HEK293 (cell line): Measurements from ENCODE around the gene VAV3.
A peak's percentile ranks its signal among the peaks of the same experiment; 100 is the strongest.

Source experiments
- CTCF ChIA-PET: fragments of 350-600 bp; formaldehyde crosslinking; extraction: SDS; loops from one replicate; lab custom pipeline; 2021; ENCODE audit warnings: antibody characterized with exemption; lab: Yijun Ruan, JAX
- POLR2A ChIA-PET: fragments of 300-600 bp; formaldehyde crosslinking; extraction: SDS; loops from one replicate; lab custom pipeline; 2020; ENCODE audit warnings: antibody characterized with exemption, inconsistent platforms; lab: Yijun Ruan, JAX
- H3K27ac ChIP-seq: fragments of 200-500 bp; sonication (Bioruptor generic); 2 replicates; pipeline ENCODE4 v1.5.1; 2014; ENCODE audit warnings: low read depth, low read length, control low read depth, inconsistent platforms; ENCODE audit errors: extremely low read depth
- H3K36me3 ChIP-seq, 2 experiments: fragments of 200-500 bp in 1 of 2; sonication (Bioruptor generic) in 1 of 2; 1 replicate in 1 of 2; 2 replicates in 1 of 2; pipeline ENCODE4 v1.5.1; 2014 to 2017; ENCODE audit warnings: inconsistent platforms in 2 of 2, low read length in 2 of 2; ENCODE audit not compliant: control insufficient read depth in 2 of 2, insufficient read depth in 1 of 2
- H3K4me1 ChIP-seq: fragments of 200-500 bp; sonication (Bioruptor generic); 2 replicates; pipeline ENCODE4 v1.5.1; 2014; ENCODE audit warnings: mild to moderate bottlenecking, low read length, inconsistent platforms; ENCODE audit not compliant: control insufficient read depth, insufficient read depth
- H3K4me3 ChIP-seq: 2 replicates; pipeline ENCODE4 v1.5.1; 2011; ENCODE audit warnings: low read depth, mild to moderate bottlenecking, control low read depth, low read length, moderate library complexity
- H3K9me3 ChIP-seq: fragments of 200-500 bp; sonication (Bioruptor generic); 2 replicates; pipeline ENCODE4 v1.5.1; 2014; ENCODE audit warnings: low read depth, low read length, inconsistent platforms; ENCODE audit not compliant: control insufficient read depth, insufficient read depth
- MEIS1 ChIP-seq: sonication (generic); formaldehyde crosslinking; IDR thresholded peaks from 2 replicates; pipeline ENCODE4 v1.8.1; 2022; ENCODE audit warnings: missing genetic modification reagents, mild to moderate bottlenecking, borderline replicate concordance
- PRDM1 ChIP-seq: fragments of 450-650 bp; formaldehyde crosslinking; IDR thresholded peaks from 2 replicates; pipeline ENCODE4; 2016; ENCODE audit warnings: missing biosample characterization, missing genetic modification characterization
- SCRT1 ChIP-seq: fragments of 450-650 bp; formaldehyde crosslinking; IDR thresholded peaks from 2 replicates; pipeline ENCODE4 v1.5.1; 2016; ENCODE audit warnings: missing biosample characterization, missing genetic modification characterization, borderline replicate concordance
- TRIM28 ChIP-seq: IDR thresholded peaks from 2 replicates; pipeline ENCODE4 v1.6.1; 2011; ENCODE audit warnings: low read length, control low read depth, borderline replicate concordance
- YY2 ChIP-seq: fragments of 450-650 bp; formaldehyde crosslinking; IDR thresholded peaks from 2 replicates; pipeline ENCODE4 v1.5.1; 2016; ENCODE audit warnings: missing biosample characterization, missing genetic modification characterization
- ZNF214 ChIP-seq: fragments of 450-650 bp; formaldehyde crosslinking; IDR thresholded peaks from 2 replicates; pipeline ENCODE4 v1.5.1; 2017; ENCODE audit warnings: missing biosample characterization, mild to moderate bottlenecking, missing genetic modification characterization, borderline replicate concordance
- ZNF302 ChIP-seq: fragments of 450-650 bp; formaldehyde crosslinking; IDR thresholded peaks from 2 replicates; pipeline ENCODE4 v1.5.1; 2016; ENCODE audit warnings: missing biosample characterization, missing genetic modification characterization, low read depth
- ZNF530 ChIP-seq: fragments of 450-650 bp; formaldehyde crosslinking; IDR thresholded peaks from 2 replicates; pipeline ENCODE4 v1.5.1; 2016; ENCODE audit warnings: low read depth, missing biosample characterization, missing genetic modification characterization
- ZNF544 ChIP-seq: fragments of 450-650 bp; formaldehyde crosslinking; IDR thresholded peaks from 2 replicates; pipeline ENCODE4 v1.5.0; 2017; ENCODE audit warnings: missing biosample characterization, missing genetic modification characterization
- ZNF555 ChIP-seq: fragments of 450-650 bp; formaldehyde crosslinking; conservative IDR thresholded peaks from 2 replicates; pipeline ENCODE4 v1.5.1; 2017; ENCODE audit warnings: missing biosample characterization, mild to moderate bottlenecking, missing genetic modification characterization, inconsistent platforms
- ZNF629 ChIP-seq: fragments of 450-650 bp; formaldehyde crosslinking; IDR thresholded peaks from 2 replicates; pipeline ENCODE4 v1.5.1; 2017; ENCODE audit warnings: missing biosample characterization, missing genetic modification characterization
- ZNF639 ChIP-seq: fragments of 450-650 bp; formaldehyde crosslinking; IDR thresholded peaks from 2 replicates; pipeline ENCODE4 v1.5.1; 2016; ENCODE audit warnings: missing biosample characterization, missing genetic modification characterization
- ZNF677 ChIP-seq: fragments of 450-650 bp; IDR thresholded peaks from 2 replicates; pipeline ENCODE4 v1.5.0; 2018; ENCODE audit warnings: missing biosample characterization, mild to moderate bottlenecking, missing genetic modification characterization, moderate library complexity
- ZNF830 ChIP-seq: fragments of 450-650 bp; IDR thresholded peaks from 2 replicates; pipeline ENCODE4 v1.5.0; 2018; ENCODE audit warnings: missing biosample characterization, missing genetic modification characterization, low read depth, mild to moderate bottlenecking, moderate library complexity
- TF ChIP-seq, protein P1 (sequence below): fragments of 450-650 bp; formaldehyde crosslinking; IDR thresholded peaks from 2 replicates; pipeline ENCODE4 v1.5.1; 2017; ENCODE audit warnings: missing biosample characterization, mild to moderate bottlenecking, missing genetic modification characterization, moderate library complexity
- TF ChIP-seq, protein P2 (sequence below): fragments of 450-650 bp; formaldehyde crosslinking; IDR thresholded peaks from 2 replicates; pipeline ENCODE4 v1.5.1; 2016; ENCODE audit warnings: missing biosample characterization, missing genetic modification characterization, low read depth

Gene VAV3

DNA sequence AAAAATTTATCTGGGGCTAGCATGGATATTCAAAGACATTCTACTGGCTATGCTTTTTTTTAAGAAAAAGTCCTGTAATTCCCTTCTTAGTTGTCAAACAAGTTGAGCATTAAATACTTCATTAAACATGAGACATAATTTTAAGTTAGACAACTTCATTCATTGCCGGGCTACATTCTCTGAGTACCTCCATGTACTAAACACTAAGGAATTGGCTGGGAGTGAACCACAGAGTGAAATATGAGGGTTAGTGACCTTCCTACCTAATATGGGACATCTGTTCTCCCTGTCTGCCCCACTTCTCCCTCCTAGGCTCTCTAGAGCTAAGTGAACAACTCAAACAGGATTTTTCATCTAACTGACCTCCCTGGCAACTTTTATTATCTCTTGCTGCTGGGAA lies 370.4 kb downstream of the VAV3 start:
- Histone ChIP-seq H3K27ac (no peak overlapping the region), H3K4me3 (no peak overlapping the region), H3K9me3 (no peaks in the 10 kb centered on the region), H3K36me3 (no peaks in the 10 kb centered on the region), H3K4me1 (0 out of 2 replicates have a peak, but pooled peaks cover 6% of the 10 kb centered on the region)
- TF ChIP-seq YY2 (tag by site-specific recombination): no peak
- 0 out of 2 replicates have a peak, but pooled peaks have one; percentile 29 for TF ChIP-seq TRIM28
- POLR2A ChIA-PET: no interaction called here
- CTCF ChIA-PET: no interaction called here

DNA sequence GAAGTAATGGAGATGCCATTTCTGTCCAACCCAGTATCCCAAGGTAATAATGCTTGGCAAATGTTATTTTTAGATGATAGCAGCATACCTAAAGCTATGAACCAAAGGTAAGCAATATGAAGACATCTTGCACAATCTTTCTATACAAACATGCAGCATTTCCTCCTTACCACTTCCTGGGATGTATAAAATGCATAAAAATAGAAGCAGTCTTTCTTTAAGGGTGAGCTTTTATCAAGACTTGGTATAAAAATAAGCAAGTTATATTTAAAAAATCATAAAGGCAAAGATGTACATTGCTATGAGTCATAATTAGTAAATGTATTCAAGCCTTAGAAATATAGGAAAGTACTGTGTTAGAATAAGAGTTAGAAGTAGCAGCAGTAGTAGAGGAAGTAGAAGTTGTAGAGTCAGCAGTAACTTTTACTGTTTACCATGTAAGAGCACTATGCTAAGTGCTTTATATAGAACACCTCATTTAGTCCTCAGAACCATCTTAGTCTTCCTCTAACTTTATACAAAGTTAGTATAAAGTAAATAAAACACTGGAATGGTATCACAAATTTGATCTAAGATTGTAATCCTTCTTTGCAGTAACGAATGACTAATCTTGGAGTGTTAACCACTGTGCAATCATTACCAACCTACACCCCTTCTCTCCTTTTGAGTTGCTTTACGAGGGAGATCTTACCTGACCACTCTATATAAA lies 371.3 kb downstream of the VAV3 start:
- no peaks in the 10 kb centered on the region for H3K9me3 ChIP-seq
- POLR2A ChIA-PET: no interaction called here
- TF ChIP-seq PRDM1: no peak
- no peak for TF ChIP-seq ZNF530 (tag by site-specific recombination)
- TF ChIP-seq MEIS1 (CRISPR knock-in tag): no peak
- no peaks in the 10 kb centered on the region for H3K36me3 ChIP-seq
- no peak overlapping the region for H3K27ac ChIP-seq
- CTCF ChIA-PET: no interaction called here
- 0 out of 2 replicates have a peak, but pooled peaks cover 6% of the 10 kb centered on the region for H3K4me1 ChIP-seq
- no peak overlapping the region for H3K4me3 ChIP-seq

DNA sequence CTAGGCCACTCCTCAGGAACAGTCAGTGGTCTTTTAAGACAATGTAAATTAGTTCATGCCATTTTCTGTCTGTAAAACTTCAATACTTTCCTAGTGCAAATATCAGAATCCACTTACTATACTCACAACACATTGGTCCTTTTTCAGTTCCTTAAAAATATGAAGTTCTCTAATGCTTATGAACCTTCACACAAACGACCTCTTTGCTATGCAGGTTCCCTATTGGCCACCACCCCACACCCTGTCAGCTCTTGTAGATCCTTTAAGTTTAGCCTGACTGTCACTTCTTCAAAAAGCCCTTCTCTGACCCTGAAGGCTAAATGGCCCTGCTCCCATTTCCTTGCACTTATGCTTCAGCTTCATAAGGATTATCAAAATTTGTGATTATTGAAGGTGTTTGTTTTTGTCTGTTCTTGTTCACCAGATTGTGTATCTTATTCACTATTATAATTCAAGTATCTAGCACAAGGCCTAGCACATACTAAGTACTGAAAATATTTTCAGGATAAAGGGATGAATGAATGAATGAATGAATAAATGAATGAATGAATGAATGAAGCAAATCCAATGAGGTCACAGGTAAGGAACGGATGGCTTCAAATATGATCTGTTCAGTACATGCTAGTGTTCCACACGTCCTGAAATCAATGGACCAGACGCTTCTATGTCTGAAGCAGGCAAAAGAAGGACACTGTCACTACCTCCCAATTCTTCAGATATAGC lies 373.9 kb downstream of the VAV3 start:
- Histone ChIP-seq H3K4me1 (0 out of 2 replicates have a peak, but pooled peaks cover 6% of the 10 kb centered on the region), H3K9me3 (no peaks in the 10 kb centered on the region), H3K27ac (no peak overlapping the region), H3K4me3 (no peak overlapping the region), H3K36me3 (no peaks in the 10 kb centered on the region)
- POLR2A ChIA-PET: no interaction called here
- CTCF ChIA-PET: no interaction called here
- TF ChIP-seq ZNF639: no peak
- TF ChIP-seq SCRT1: no peak
- TF ChIP-seq, protein P1, sequence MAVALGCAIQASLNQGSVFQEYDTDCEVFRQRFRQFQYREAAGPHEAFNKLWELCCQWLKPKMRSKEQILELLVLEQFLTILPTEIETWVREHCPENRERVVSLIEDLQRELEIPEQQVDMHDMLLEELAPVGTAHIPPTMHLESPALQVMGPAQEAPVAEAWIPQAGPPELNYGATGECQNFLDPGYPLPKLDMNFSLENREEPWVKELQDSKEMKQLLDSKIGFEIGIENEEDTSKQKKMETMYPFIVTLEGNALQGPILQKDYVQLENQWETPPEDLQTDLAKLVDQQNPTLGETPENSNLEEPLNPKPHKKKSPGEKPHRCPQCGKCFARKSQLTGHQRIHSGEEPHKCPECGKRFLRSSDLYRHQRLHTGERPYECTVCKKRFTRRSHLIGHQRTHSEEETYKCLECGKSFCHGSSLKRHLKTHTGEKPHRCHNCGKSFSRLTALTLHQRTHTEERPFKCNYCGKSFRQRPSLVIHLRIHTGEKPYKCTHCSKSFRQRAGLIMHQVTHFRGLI (tag by site-specific recombination): no peak
- no peak for TF ChIP-seq ZNF555
- TF ChIP-seq ZNF302 (tag by site-specific recombination): no peak
- no peak for TF ChIP-seq ZNF677 (tag by site-specific recombination)
- TF ChIP-seq, protein P2, sequence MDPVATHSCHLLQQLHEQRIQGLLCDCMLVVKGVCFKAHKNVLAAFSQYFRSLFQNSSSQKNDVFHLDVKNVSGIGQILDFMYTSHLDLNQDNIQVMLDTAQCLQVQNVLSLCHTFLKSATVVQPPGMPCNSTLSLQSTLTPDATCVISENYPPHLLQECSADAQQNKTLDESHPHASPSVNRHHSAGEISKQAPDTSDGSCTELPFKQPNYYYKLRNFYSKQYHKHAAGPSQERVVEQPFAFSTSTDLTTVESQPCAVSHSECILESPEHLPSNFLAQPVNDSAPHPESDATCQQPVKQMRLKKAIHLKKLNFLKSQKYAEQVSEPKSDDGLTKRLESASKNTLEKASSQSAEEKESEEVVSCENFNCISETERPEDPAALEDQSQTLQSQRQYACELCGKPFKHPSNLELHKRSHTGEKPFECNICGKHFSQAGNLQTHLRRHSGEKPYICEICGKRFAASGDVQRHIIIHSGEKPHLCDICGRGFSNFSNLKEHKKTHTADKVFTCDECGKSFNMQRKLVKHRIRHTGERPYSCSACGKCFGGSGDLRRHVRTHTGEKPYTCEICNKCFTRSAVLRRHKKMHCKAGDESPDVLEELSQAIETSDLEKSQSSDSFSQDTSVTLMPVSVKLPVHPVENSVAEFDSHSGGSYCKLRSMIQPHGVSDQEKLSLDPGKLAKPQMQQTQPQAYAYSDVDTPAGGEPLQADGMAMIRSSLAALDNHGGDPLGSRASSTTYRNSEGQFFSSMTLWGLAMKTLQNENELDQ (tag by site-specific recombination): no peak
- no peak for TF ChIP-seq ZNF214
- TF ChIP-seq ZNF629: no peak
- no peak for TF ChIP-seq ZNF544 (tag by site-specific recombination)
- no peak for TF ChIP-seq ZNF830 (tag by site-specific recombination)
